T-helper 1 cell treated with Interleukin-12 subunit alpha and Interleukin-12 subunit beta and Interleukin-4 antibody, amounts not matched to agents 30 μg/mL and 1 μg/mL, for 36 hours (primary cell): ENCODE measurements around the gene RXRG.
"Not testable (repeated sequence)": the region's sequence is repeated elsewhere in the genome, so short reads cannot be mapped to it uniquely, and the experiment has no call there.

ENCODE experiments used
- H3K27ac Mint-ChIP-seq: one replicate; pipeline ENCODE4 v1.8.0; 2021; ENCODE audit warnings: mild to moderate bottlenecking, mixed read lengths
- H3K27me3 Mint-ChIP-seq: one replicate; pipeline ENCODE4 v1.8.0; 2021; ENCODE audit warnings: low read depth, mixed read lengths
- H3K36me3 Mint-ChIP-seq: one replicate; pipeline ENCODE4 v1.8.0; 2021; ENCODE audit warnings: low read depth, mixed read lengths
- H3K4me1 Mint-ChIP-seq: one replicate; pipeline ENCODE4 v1.8.0; 2021; ENCODE audit warnings: low read depth, mixed read lengths
- H3K4me3 Mint-ChIP-seq: one replicate; pipeline ENCODE4 v1.8.0; 2021; ENCODE audit warnings: mild to moderate bottlenecking, moderate library complexity, mixed read lengths
- H3K9me3 Mint-ChIP-seq: one replicate; pipeline ENCODE4 v1.8.0; 2021; ENCODE audit warnings: mixed read lengths

Gene RXRG

DNA sequence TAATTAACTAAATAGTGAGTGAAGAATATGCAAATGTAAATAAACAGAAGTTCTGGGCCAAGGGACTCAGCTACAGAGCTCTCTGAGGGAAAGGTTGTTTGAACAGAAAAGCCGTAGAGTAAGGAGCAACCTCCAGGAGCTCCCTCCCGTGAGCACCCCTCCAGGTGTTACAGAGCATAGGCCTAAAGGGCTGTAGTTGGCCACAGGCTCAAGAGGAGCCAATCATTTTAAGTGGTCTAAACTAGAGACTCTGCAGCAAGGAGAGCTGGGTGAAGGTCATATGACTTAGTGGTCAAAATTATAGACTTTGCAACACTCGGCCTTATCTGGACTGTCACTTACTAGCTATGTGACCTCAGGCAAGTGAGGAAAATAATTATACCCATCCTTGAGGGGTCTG lies 19.1 kb upstream of the RXRG start:
- Mint-ChIP-seq H3K36me3 (no peaks in the 10 kb centered on the region), H3K4me1 (no peaks in the 10 kb centered on the region), H3K9me3 (no peaks in the 10 kb centered on the region), H3K27ac (no peak overlapping the region), H3K27me3 (peaks cover 17% of the 10 kb centered on the region), H3K4me3 (no peak overlapping the region)

DNA sequence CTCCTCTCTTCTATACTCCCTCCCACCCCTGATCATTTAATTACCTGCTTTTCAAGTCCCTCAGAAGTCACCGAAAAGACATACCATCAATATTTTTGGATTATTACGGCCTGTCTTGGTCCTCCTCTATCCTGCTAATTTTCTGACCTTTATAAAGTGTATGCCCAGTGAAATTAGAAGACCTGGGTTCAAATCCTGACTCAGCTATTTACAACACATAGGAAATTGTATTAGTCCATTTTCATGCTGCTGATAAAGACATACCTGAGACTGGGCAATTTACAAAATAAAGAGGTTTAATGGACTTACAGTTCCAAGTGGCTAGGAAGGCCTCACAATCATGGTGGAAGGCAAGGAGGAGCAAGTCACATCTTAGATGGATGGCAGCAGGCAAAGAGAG lies 14.8 kb upstream of the RXRG start:
- H3K4me3 Mint-ChIP-seq, H3K27ac Mint-ChIP-seq, H3K9me3 Mint-ChIP-seq, H3K36me3 Mint-ChIP-seq, H3K4me1 Mint-ChIP-seq: not testable (repeated sequence)
- H3K27me3 Mint-ChIP-seq: peaks cover 28% of the 10 kb centered on the region

DNA sequence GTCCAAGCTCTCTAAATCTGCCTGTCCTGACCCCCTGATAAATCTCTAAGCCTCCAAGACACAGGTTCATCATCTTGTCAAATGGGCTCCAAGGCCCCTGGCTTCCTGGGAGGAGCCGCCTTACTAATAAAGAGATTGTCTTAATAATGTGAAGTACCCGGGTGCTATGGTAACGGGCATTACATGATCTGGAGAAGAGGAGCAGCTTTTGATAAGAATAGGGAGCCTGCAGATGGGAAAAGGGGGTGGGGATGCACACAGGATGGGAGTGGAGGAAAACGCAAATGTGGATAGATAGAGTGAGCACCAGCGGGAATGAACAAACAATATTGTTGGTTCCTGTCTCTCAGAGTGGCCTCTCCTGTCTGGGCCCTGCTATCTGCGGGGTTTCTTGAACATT lies 11.9 kb upstream of the RXRG start:
- no peak overlapping the region for H3K4me3 Mint-ChIP-seq
- H3K9me3 Mint-ChIP-seq: no peaks in the 10 kb centered on the region
- no peaks in the 10 kb centered on the region for H3K36me3 Mint-ChIP-seq
- H3K4me1 Mint-ChIP-seq: no peaks in the 10 kb centered on the region
- H3K27ac Mint-ChIP-seq: no peak overlapping the region
- peaks cover 28% of the 10 kb centered on the region for H3K27me3 Mint-ChIP-seq

DNA sequence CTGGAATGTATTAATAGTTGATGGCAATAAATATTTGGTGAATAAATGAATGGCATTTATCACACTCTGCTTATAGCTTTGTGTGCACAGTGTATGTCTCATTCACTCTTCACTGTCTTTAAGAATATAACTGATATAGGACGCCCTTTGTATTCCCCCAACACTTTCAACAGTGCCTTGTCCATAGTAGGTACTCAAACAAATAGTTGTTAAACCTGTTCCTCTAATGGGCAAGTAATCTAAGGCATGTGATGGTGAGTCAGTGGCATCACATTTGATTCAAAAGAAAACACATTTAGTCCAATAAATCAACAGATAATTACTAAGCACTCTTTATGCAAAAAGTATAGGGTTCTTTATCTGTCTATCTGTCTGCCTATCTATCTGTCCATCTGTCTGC lies 11.2 kb upstream of the RXRG start:
- no peaks in the 10 kb centered on the region for H3K9me3 Mint-ChIP-seq
- H3K27ac Mint-ChIP-seq: no peak overlapping the region
- H3K27me3 Mint-ChIP-seq: peaks cover 28% of the 10 kb centered on the region
- H3K4me1 Mint-ChIP-seq: no peaks in the 10 kb centered on the region
- H3K36me3 Mint-ChIP-seq: no peaks in the 10 kb centered on the region
- no peak overlapping the region for H3K4me3 Mint-ChIP-seq

DNA sequence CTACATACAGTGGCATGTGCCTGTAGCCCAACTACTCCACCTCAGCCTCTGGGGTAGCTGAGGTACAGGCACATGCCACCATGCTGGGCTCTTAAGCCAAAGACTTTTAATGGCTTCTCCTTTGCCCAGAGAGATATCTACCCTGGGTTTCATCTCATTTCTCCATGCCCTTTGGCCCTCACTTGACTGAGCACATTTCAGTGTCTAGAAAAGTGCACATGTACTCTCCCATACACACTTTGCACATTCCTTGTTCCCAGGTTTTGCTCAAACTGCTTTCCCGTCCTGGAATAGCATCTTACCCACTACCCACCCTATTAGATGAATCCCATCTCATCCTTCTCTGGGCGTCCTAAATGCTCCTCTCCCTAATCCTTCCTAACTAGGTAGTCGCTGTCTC lies 10.2 kb upstream of the RXRG start:
- no peak overlapping the region for H3K4me3 Mint-ChIP-seq
- no peaks in the 10 kb centered on the region for H3K4me1 Mint-ChIP-seq
- no peaks in the 10 kb centered on the region for H3K9me3 Mint-ChIP-seq
- no peak overlapping the region for H3K27ac Mint-ChIP-seq
- H3K36me3 Mint-ChIP-seq: no peaks in the 10 kb centered on the region
- peaks cover 27% of the 10 kb centered on the region for H3K27me3 Mint-ChIP-seq

DNA sequence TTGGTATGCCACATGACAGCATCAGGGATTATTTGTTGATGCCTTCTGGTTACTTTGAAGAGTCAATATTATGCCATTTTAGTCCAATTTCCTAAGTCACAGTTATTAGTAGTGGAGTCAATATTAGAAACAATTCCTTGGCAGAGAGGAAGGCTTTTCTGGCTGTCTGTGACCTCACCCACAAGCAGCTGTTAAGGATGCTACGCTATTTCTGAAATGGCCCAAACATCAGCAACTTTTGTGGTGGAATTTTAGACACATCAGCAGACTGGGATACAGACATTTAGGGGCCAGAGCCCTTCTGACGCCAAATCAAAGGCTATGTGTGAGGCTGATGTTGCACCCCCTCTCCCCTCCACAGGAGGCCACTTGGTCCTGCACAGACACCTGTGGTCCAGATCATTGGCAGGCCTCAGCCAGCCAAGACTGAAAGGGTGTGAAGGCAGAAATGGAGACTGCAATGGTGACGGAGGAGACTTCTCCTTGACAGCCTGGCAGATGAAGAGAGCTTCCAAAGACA lies 9.2 kb upstream of the RXRG start:
- Mint-ChIP-seq H3K27ac (no peak overlapping the region), H3K4me3 (no peak overlapping the region), H3K9me3 (no peaks in the 10 kb centered on the region), H3K36me3 (no peaks in the 10 kb centered on the region), H3K4me1 (no peaks in the 10 kb centered on the region), H3K27me3 (peaks cover 20% of the 10 kb centered on the region)

DNA sequence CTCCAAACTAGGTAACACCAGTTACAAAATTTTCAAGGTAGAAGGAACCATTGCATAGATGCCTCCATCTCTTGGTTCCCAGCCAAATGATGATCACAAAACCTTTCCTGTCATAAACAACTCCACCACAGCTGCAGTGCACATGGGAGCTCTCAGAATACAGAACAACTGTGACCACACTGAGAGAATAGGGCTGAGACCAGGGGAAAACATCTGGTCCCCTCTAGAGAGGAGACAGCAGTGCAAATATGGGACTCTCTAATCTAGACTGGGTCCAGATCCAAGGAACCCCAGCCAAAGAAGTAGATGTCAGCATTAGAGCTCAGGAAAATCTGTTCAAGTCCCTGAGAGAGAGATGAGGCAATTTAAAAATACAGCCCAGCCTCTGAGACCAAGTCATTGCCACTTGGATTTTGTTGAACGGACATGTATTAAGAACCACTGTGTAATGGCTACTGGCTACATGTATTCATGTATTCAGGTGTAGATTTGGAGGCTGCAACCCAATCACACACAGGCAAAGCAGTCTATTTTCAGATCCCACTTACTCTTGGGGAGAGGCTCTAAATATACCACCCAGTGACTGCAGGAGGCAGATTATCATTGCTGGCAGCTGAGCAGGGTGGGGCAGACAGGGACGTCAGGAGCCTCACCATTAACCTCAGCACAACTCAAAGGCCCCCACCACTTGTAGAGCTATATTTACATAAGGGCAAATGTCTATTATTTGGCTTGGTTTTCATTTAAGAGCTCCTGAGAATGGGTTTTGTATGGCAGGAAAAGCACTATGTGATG lies 7.6 kb upstream of the RXRG start:
- H3K27me3 Mint-ChIP-seq: peaks cover 29% of the 10 kb centered on the region
- no peaks in the 10 kb centered on the region for H3K9me3 Mint-ChIP-seq
- H3K4me1 Mint-ChIP-seq: no peaks in the 10 kb centered on the region
- H3K27ac Mint-ChIP-seq: no peak overlapping the region
- no peak overlapping the region for H3K4me3 Mint-ChIP-seq
- no peaks in the 10 kb centered on the region for H3K36me3 Mint-ChIP-seq

DNA sequence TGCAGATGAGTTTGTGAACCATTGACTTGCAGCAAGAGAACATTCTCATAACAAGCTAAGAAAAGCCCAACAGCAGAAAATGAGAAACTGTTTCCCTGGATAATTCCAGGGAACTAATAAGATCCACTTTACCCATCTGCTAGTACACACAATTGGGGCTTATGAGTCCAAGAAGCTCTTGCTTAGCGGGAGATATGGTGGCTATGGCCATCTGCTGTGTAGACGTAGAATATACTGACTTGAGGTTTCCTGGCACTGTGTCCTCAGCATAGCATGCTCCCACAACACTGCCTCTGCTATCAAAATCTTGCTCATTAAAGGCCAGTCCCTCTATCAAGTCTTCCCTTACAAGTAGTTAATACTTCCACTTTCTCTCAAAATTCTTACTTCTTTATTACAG lies 6.8 kb upstream of the RXRG start:
- no peaks in the 10 kb centered on the region for H3K36me3 Mint-ChIP-seq

DNA sequence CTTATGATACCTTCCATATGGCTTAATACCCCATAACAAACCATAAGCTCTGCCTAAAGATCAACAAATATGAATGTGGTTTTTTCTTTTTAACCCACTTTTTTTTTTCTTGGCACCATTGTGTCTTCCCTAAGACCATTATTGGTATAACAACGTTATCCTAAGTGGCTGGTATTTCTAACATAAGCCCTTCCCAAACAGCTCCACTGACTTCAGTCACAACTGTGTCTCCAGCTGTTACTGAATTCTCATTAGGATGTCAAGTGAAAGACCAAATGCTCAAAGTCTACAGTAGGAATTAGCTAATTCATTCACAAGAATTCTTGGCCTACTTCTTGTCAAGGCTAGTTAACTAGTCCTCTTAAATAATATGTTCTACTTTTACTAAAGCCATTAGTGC lies 4.2 kb upstream of the RXRG start:
- Mint-ChIP-seq H3K27me3 (peaks cover 22% of the 10 kb centered on the region), H3K4me1 (no peaks in the 10 kb centered on the region), H3K36me3 (no peaks in the 10 kb centered on the region), H3K9me3 (no peaks in the 10 kb centered on the region), H3K4me3 (no peak overlapping the region), H3K27ac (no peak overlapping the region)

More for the DNA sequence above, 6.8 kb upstream of the RXRG start:
- no peak overlapping the region for H3K4me3 Mint-ChIP-seq
- H3K27me3 Mint-ChIP-seq: peaks cover 34% of the 10 kb centered on the region
- no peak overlapping the region for H3K27ac Mint-ChIP-seq
- no peaks in the 10 kb centered on the region for H3K4me1 Mint-ChIP-seq
- H3K9me3 Mint-ChIP-seq: no peaks in the 10 kb centered on the region

DNA sequence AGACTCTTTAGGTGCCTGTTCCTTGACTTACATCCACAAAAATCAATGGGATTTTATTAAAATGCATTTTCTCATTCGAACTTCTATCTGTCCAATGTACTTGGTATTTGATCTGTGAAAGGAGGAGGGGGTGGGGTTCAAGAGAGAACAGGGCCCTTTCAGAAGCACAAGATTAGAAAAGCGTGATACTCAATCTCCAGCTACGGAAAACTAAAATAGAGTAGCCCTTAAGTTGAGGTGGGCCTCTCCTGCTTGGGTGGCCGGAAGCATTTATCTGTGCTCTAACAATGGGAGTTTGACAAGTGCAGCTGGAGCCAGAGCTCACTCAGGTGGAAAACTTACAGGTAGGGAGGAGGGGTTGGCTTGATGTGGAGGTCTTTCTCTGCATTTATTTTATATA lies 462 bp upstream of the RXRG start:
- Mint-ChIP-seq H3K9me3 (no peaks in the 10 kb centered on the region), H3K4me1 (peaks cover 2% of the 10 kb centered on the region), H3K36me3 (no peaks in the 10 kb centered on the region), H3K27me3 (peaks cover 35% of the 10 kb centered on the region), H3K27ac (no peak overlapping the region), H3K4me3 (no peak overlapping the region)

DNA sequence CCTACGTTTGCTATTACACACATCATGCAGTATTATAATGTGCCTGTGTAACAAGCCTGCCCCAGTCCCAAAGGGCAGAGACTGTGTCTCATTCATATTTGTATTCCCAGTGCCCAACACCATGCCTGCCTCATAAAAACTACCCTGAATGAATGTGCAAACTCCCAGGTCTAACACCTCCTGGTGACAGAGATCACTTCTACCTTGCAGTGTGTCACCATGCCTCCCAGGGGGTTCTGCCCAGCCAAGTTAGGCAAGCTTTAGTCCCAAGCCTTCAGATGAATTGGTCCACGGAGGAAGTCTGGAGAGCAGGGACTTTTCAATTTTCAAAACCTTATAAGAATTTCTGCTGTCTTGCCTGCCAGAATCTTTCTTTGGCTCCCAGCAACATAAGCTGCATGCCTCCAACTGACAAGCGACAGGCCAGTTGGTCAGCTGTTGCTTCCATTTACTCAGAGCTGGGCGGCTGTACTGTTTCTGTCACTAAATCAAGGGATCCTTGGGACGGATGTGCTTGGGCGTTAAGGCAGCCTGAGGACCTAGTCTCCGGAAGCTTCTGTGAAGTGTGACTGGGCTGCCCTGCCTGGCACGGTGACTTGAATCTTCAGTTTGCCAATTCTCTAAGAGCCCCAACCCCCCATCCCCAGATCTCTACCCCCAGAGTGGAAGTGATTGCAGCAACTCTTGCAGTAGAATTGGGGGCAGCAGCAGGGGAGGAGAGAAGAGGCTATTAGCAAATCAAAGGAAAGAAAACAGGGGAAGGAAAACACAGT lies 1.2 kb downstream of the RXRG start:
- H3K27ac Mint-ChIP-seq: no peak overlapping the region
- H3K4me1 Mint-ChIP-seq: peaks cover 2% of the 10 kb centered on the region
- no peak overlapping the region for H3K4me3 Mint-ChIP-seq
- no peaks in the 10 kb centered on the region for H3K36me3 Mint-ChIP-seq
- no peaks in the 10 kb centered on the region for H3K9me3 Mint-ChIP-seq
- peaks cover 42% of the 10 kb centered on the region for H3K27me3 Mint-ChIP-seq

DNA sequence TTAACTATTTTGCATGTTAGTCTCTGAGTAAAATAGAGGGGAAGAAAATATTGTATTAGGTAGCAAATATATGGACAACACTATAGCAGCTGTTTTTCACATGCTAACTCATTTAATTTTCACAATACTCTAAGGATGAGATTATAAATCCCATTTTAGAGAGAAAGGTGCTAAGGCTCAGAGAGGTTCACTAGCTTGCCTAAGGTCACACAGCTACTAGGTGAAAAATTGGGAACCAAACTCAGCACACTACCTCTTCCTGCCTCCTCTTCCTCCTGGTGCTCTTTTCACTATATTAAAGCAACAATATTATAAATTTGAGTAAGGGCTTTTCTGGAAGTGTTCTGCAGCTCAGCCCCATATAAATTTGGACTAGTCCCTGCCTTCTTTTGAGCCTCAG lies 2.3 kb downstream of the RXRG start:
- no peaks in the 10 kb centered on the region for H3K36me3 Mint-ChIP-seq
- no peak overlapping the region for H3K4me3 Mint-ChIP-seq
- H3K27me3 Mint-ChIP-seq: peaks cover 31% of the 10 kb centered on the region
- H3K9me3 Mint-ChIP-seq: no peaks in the 10 kb centered on the region
- peaks cover 2% of the 10 kb centered on the region for H3K4me1 Mint-ChIP-seq
- no peak overlapping the region for H3K27ac Mint-ChIP-seq

DNA sequence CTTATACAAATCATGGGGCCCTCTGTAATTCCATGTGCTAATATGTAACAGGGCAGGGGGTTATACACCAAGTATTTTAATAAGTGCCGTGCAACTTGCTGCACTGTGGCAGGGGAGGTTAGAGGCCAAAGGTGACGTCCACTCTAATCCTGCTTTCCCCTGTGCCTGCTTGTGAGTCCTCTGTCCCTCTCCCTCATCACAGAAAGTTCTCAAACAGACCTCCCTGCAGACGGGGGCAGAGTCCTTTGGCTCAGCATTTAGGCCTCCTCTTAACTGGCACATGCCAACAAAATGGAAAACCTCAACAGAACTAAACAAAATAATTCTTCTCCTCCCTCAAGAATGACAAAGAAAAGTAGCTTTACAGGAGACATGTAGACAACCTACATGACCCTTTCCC lies 2.9 kb downstream of the RXRG start:
- H3K9me3 Mint-ChIP-seq: no peaks in the 10 kb centered on the region

DNA sequence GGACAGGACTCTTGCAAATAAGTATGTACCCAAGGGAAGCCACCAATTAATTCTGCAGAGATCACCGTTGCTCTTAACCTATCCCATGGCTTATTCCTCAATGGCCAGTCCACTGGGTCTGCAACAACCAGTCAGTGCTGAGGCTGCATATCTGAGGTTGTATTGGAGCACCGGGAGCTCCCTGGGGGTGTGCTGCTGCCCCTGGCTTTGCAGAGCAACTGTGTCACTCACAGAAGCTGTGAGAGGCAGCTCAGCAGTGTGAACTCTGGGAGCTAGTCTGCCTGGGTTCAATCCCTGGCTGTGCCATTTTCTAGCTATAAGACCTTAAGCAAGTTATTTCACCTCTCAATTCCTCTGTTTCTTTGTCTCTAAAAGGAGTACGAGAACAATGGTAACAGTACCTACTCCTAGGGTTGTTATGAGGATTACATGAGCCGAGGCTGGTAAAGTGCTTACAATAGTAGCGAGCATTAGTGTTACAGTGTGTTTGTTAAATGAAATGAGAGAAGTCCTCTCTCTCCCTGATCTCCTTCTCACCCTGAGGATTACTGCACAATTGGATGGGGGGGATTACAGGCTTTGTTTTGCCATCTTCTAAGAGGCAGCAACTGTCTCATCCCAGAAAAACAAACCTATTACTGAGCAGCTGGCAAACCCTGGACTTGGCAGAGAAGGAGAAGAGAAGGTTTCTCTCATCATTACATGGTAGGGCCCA lies 3.6 kb downstream of the RXRG start:
- peaks cover 28% of the 10 kb centered on the region for H3K27me3 Mint-ChIP-seq
- H3K4me1 Mint-ChIP-seq: peaks cover 2% of the 10 kb centered on the region
- H3K27ac Mint-ChIP-seq: no peak overlapping the region
- no peaks in the 10 kb centered on the region for H3K9me3 Mint-ChIP-seq
- no peaks in the 10 kb centered on the region for H3K36me3 Mint-ChIP-seq
- H3K4me3 Mint-ChIP-seq: no peak overlapping the region

More for the DNA sequence above, 2.9 kb downstream of the RXRG start:
- peaks cover 2% of the 10 kb centered on the region for H3K4me1 Mint-ChIP-seq
- H3K27me3 Mint-ChIP-seq: peaks cover 30% of the 10 kb centered on the region
- H3K4me3 Mint-ChIP-seq: no peak overlapping the region
- H3K36me3 Mint-ChIP-seq: no peaks in the 10 kb centered on the region
- H3K27ac Mint-ChIP-seq: no peak overlapping the region
